Esophagus squamous epithelium (tissue), 5 donors: ENCODE data around the gene COL28A1. TPM values are rescaled to one million over a fixed set of nuclear protein-coding genes. Genes with fewer than 3 reads are reported as not detected.

Experiments used
- DNase-seq: peaks from one replicate; lab custom pipeline; 2025; lab: John Stamatoyannopoulos, UW
- H3K27ac ChIP-seq, 4 donors: fragments of 200-600 bp; sonication (generic); one replicate each; pipeline ENCODE4 v1.5.1; 2016 to 2019; ENCODE audit warnings: mild to moderate bottlenecking in 1 of 4
- H3K27me3 ChIP-seq, 4 donors: fragments of 200-600 bp; sonication (generic); 1 replicate in 3 of 4; 2 replicates in 1 of 4; pipeline versions ENCODE4 v1.5.1 to v1.6.0; 2017 to 2021; ENCODE audit warnings: antibody characterized with exemption in 1 of 4
- H3K36me3 ChIP-seq, 3 donors: fragments of 200-600 bp; sonication (generic); one replicate each; pipeline ENCODE4 v1.5.1; 2016 to 2019
- H3K4me1 ChIP-seq, 3 donors: fragments of 200-600 bp; sonication (generic); one replicate each; pipeline ENCODE4 v1.5.1; 2017 to 2019
- H3K4me3 ChIP-seq, 4 donors: fragments of 200-600 bp; sonication (generic); 1 replicate in 3 of 4; 2 replicates in 1 of 4; pipeline ENCODE4 v1.5.1; 2016 to 2019; ENCODE audit warnings: mild to moderate bottlenecking in 2 of 4, moderate library complexity in 1 of 4
- H3K9me3 ChIP-seq, 3 donors: fragments of 200-600 bp; sonication (generic); one replicate each; pipeline ENCODE4 v1.5.1; 2016 to 2019
- POLR2A ChIP-seq, 4 donors: fragments of 450-650 bp; IDR thresholded peaks; one replicate each; pipeline ENCODE4 v1.6.1; 2017; ENCODE audit warnings: antibody characterized with exemption in 4 of 4, mild to moderate bottlenecking in 4 of 4, moderate library complexity in 3 of 4
- WGBS, 2 donors: methylation state at CpG; one replicate each; pipeline ENCODE4 v1.1.5; 2018; 5-methylcytosine and 5-hydroxymethylcytosine counted together
- intact Hi-C: fragments of 100-400 bp; cut with DNase I; formaldehyde crosslinking; loops from one replicate; pipeline ENCODE4 v1.15.0; 2022
- total RNA-seq, 4 donors: library from RNA; depleted of rRNA; stranded (reverse); fragments of >200 nt; gene quantifications; one replicate each; pipeline ENCODE4 v1.1.0, GENCODE V29; 2016
- TF ChIP-seq, protein P1 (sequence below), 6 experiments: fragments of 450-650 bp in 4 of 6; fragments of 200-600 bp in 2 of 6; sonication (generic) in 2 of 6; IDR thresholded peaks; one replicate each; pipeline ENCODE4 v1.5.1; 2016 to 2019; ENCODE audit warnings: antibody characterized with exemption in 6 of 6, mild to moderate bottlenecking in 4 of 6, moderate library complexity in 4 of 6
- donor health status: DM: yes; HTN: yes; CAD: no.

The COL28A1 gene
- total RNA-seq, 4 donors from 2014 or later, result 0.11 to 3.1 (median 0.40) TPM

DNA sequence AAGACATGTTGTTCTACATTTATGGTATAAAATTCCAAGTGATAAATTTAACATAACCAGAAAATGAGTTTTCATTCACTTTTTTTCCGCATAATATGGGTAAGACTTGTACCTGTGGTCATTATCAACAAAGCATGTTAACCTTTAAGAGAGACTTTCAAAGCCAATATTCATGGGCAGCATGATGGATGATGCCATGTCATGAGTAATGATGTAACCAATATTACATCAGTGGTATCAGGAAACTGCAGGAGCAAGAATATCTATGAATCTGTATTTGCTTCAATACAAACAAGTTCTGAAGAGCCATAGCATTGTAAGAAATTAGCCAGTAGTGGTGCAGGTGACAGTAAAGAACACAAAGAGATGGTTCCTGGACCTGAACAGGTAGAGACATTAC, 226.5 kb downstream of the COL28A1 start:
- no peak for DNase-seq
- no peak for TF ChIP-seq POLR2A (IDR thresholded peaks at IDR 0.05)
- TF ChIP-seq, protein P1, sequence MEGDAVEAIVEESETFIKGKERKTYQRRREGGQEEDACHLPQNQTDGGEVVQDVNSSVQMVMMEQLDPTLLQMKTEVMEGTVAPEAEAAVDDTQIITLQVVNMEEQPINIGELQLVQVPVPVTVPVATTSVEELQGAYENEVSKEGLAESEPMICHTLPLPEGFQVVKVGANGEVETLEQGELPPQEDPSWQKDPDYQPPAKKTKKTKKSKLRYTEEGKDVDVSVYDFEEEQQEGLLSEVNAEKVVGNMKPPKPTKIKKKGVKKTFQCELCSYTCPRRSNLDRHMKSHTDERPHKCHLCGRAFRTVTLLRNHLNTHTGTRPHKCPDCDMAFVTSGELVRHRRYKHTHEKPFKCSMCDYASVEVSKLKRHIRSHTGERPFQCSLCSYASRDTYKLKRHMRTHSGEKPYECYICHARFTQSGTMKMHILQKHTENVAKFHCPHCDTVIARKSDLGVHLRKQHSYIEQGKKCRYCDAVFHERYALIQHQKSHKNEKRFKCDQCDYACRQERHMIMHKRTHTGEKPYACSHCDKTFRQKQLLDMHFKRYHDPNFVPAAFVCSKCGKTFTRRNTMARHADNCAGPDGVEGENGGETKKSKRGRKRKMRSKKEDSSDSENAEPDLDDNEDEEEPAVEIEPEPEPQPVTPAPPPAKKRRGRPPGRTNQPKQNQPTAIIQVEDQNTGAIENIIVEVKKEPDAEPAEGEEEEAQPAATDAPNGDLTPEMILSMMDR (IDR thresholded peaks at IDR 0.05), result no peak
- no peaks in the 10 kb centered on the region for H3K27me3 ChIP-seq
- H3K4me1 ChIP-seq, result peaks cover 0 to 41% (median 0%) of the 10 kb centered on the region in 3 donors
- no peaks in the 10 kb centered on the region for H3K36me3 ChIP-seq
- WGBS, 2 donors, result 100% methylated on average over 1 of the region's 1 CpG
- H3K4me3 ChIP-seq, result no peak overlapping the region
- H3K9me3 ChIP-seq, result no peaks in the 10 kb centered on the region
- intact Hi-C loops, result no loop called here
- H3K27ac ChIP-seq, result peak overlapping the region in 1 of 4 donors; percentile 36

Other genes with a start within 250 kb of the COL28A1 start
- gene MIOS, start 31.0 kb upstream of the COL28A1 start, total RNA-seq, result 10 to 100 TPM; 36.5 to 62.9 (median 53.7) TPM
- 1 to 10 TPM; 2.5 to 7.6 (median 6.3) TPM for gene UMAD1, start 104.9 kb upstream of the COL28A1 start, total RNA-seq
- 10 to 100 TPM; 13.0 to 29.3 (median 21.7) TPM for gene RPA3, start 182.7 kb upstream of the COL28A1 start, total RNA-seq